ENCODE results near the gene STK10. TPM values are rescaled to one million over a fixed set of nuclear protein-coding genes. Genes with fewer than 3 reads are reported as not detected.
"Not testable (repeated sequence)": the region's sequence is repeated elsewhere in the genome, so short reads cannot be mapped to it uniquely, and the experiment has no call there.

The STK10 gene
- polyA plus RNA-seq, 3 donors = 21.5 to 180 (median 47.4) TPM

DNA sequence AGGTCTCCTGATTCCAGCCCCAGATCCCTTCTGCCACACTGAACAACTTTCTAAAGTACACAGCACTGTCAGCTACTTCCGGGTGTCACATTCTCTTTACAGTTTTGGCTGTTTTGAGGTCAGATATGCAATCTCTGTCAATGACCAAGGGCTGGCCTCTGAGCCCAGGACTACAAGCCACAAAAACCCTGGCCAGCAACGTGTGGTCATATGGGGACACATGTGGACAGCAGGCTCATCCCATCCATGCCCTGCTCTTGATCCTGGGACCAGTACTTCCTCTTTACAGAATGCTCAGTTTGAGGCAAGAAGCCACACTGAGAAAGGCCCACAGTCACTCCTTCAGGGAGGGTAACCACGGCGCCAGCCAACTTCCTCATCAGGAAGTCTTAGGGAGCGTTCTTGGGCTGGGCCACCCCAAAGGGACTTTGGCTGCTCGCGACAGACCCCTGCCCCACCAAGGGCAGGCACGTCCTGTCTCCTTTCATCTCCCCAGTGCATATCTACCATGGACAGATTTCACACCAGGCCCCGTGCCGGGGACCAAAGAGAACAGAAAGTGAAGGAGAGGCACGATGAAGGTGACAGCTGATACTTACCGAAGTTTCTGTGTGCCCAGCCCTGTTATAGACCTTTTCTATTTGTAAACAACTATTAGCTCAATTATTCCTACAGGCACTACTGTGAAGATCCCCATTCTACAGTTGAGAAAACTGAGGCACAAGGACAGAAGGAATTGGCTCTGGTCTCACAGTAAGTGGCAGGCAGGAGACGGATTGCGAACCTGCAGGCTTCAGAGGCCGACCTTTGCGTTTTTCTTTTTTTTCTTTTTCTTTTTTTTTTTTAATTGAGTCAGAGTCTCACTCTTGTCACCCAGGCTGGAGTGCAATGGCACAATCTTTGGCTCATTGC is 37.3 kb downstream of the STK10 start:
- H3K36me3 Mint-ChIP-seq = peaks cover 84 to 93% of the 10 kb centered on the region in 2 donors
- H3K79me2 ChIP-seq (ENCODE audit: insufficient read depth, low read length) = peaks cover 89% of the 10 kb centered on the region
- peak overlapping the region; percentile 85 to 86 for H3K27ac ChIP-seq (ENCODE audit: low read depth in 1 of 2, low read length in 2 of 2)
- no peaks in the 10 kb centered on the region for H3K9me3 ChIP-seq (replicated peaks in 1 of 2; ENCODE audit: control insufficient read depth in 1 of 2, insufficient read depth in 1 of 2, low read length in 2 of 2)
- H3K4me3 Mint-ChIP-seq = peak overlapping the region; percentile 74 to 84
- H3K9me3 Mint-ChIP-seq = no peaks in the 10 kb centered on the region
- 17% methylated on average over 11 of the region's 16 CpGs for WGBS (ENCODE audit: insufficient coverage)
- no peak overlapping the region for H2AFZ ChIP-seq (ENCODE audit: insufficient read depth, low read depth, low read length, poor library complexity, severe bottlenecking)
- peaks cover 64 to 70% of the 10 kb centered on the region in 2 donors for H3K4me1 ChIP-seq (ENCODE audit: control insufficient read depth in 1 of 2, insufficient read depth in 2 of 2, low read length in 2 of 2)
- peak overlapping the region in 1 of 3 experiments; percentile 51 for H3K4me3 ChIP-seq (replicated peaks in 1 of 3; ENCODE audit: low read depth in 2 of 3, low read length in 3 of 3)
- intact Hi-C loops (cut with micrococcal nuclease) = loop anchor here (1.0 to 5.0 kb wide), 3 partner anchors 19 to 37 kb away; partner anchors contain the start of gene STK10 (in 1 of the 2)
- peaks cover 69% of the 10 kb centered on the region for H3K4me1 Mint-ChIP-seq
- peaks cover 68% of the 10 kb centered on the region for H4K20me1 ChIP-seq (ENCODE audit: insufficient read depth, low read length)
- peak overlapping the region; percentile 43 for H3K4me2 ChIP-seq (replicated peaks; ENCODE audit: extremely low read depth, low read length, poor library complexity, severe bottlenecking)
- peaks cover 0 to 2% (median 2%) of the 10 kb centered on the region in 3 donors for H3K27me3 Mint-ChIP-seq (ENCODE audit: low read depth in 3 of 3)
- H3K27me3 ChIP-seq (ENCODE audit: control insufficient read depth in 2 of 2, insufficient read depth in 2 of 2, low read length in 2 of 2) = no peaks in the 10 kb centered on the region
- peaks cover 50 to 74% of the 10 kb centered on the region in 2 donors for H3K36me3 ChIP-seq (replicated peaks in 1 of 2; ENCODE audit: control insufficient read depth in 1 of 2, insufficient read depth in 2 of 2, low read length in 2 of 2)
- TF ChIP-seq CTCF (IDR thresholded peaks at IDR 0.05) = no peak
- DNase-seq = peak; percentile 96 to 98 (median 98)
- peak overlapping the region; percentile 37 for H3K9ac ChIP-seq (ENCODE audit: insufficient read depth, low read length, poor library complexity, severe bottlenecking)
- H3K27ac Mint-ChIP-seq = peak overlapping the region; percentile 97 to 99 (median 99)

DNA sequence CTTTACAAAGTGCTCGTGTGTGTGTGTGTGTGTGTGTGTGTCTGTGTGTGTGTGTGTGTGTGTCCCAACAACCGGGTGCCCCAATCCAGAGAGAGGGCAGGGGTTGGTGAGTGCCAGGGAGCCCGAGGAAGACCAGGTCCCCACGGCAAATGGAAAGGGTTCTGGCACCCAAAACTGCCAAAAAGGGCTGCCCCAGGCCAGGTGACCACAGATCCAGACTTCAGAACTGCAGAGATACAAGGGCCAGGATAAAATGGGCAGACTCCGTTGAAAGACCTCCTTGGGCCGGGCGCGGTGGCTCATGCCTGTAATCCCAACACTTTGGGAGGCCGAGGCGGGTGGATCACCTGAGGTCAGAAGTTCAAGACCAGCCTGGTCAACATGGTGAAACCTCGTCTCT is 38.5 kb downstream of the STK10 start:
- H3K9me3 Mint-ChIP-seq; H3K27me3 ChIP-seq (ENCODE audit: control insufficient read depth in 2 of 2, insufficient read depth in 2 of 2, low read length in 2 of 2); H3K4me3 ChIP-seq (replicated peaks in 1 of 3; ENCODE audit: low read depth in 2 of 3, low read length in 3 of 3); H3K9me3 ChIP-seq (replicated peaks in 1 of 2; ENCODE audit: control insufficient read depth in 1 of 2, insufficient read depth in 1 of 2, low read length in 2 of 2); H2AFZ ChIP-seq (ENCODE audit: insufficient read depth, low read depth, low read length, poor library complexity, severe bottlenecking); H3K27me3 Mint-ChIP-seq (ENCODE audit: low read depth in 3 of 3); DNase-seq; H3K4me2 ChIP-seq (replicated peaks; ENCODE audit: extremely low read depth, low read length, poor library complexity, severe bottlenecking); H3K4me3 Mint-ChIP-seq; H3K9ac ChIP-seq (ENCODE audit: insufficient read depth, low read length, poor library complexity, severe bottlenecking): not testable (repeated sequence)
- peaks cover 45 to 75% of the 10 kb centered on the region in 2 donors for H3K36me3 ChIP-seq (replicated peaks in 1 of 2; ENCODE audit: control insufficient read depth in 1 of 2, insufficient read depth in 2 of 2, low read length in 2 of 2)
- Mint-ChIP-seq H3K36me3 (peaks cover 80 to 92% of the 10 kb centered on the region in 2 donors), H3K27ac (peak overlapping the region; percentile 97 to 99 (median 99)), H3K4me1 (peaks cover 72% of the 10 kb centered on the region)
- H4K20me1 ChIP-seq (ENCODE audit: insufficient read depth, low read length) = peaks cover 74% of the 10 kb centered on the region
- intact Hi-C loops (cut with micrococcal nuclease) = loop anchor here in 1 of 2 donors (2.0 kb wide), 1 partner anchor 15 kb away; no protein-coding TSS in a partner anchor
- H3K4me1 ChIP-seq (ENCODE audit: control insufficient read depth in 1 of 2, insufficient read depth in 2 of 2, low read length in 2 of 2) = peaks cover 57 to 58% of the 10 kb centered on the region in 2 donors
- H3K79me2 ChIP-seq (ENCODE audit: insufficient read depth, low read length) = peaks cover 89% of the 10 kb centered on the region
- 100% methylated on average over 2 of the region's 11 CpGs for WGBS (ENCODE audit: insufficient coverage)
- H3K27ac ChIP-seq (ENCODE audit: low read depth in 1 of 2, low read length in 2 of 2) = peak overlapping the region; percentile 85 to 86
